Kidney (tissue), 14 donors: Measurements from ENCODE around the gene TMEM131L. TPM values are rescaled to one million over a fixed set of nuclear protein-coding genes. Genes with fewer than 3 reads are reported as not detected.

Experiments used
- DNase-seq, 5 donors: peaks; one replicate each; pipeline ENCODE4 v3.0.0-alpha.2; 2013 to 2020
- FAIRE-seq: peaks from 2 replicates; lab custom pipeline; 2012; peaks lifted over from hg19 to GRCh38; lab: Jason Lieb, UNC
- H3K27ac ChIP-seq, 2 donors: one replicate each; pipeline ENCODE4 v1.7.0; 2013; ENCODE audit warnings: low read depth in 2 of 2, low read length in 2 of 2, inconsistent platforms in 1 of 2
- H3K27me3 ChIP-seq: one replicate; pipeline ENCODE4 v1.7.1; 2013; ENCODE audit warnings: low read length, inconsistent platforms; ENCODE audit not compliant: control insufficient read depth, insufficient read depth
- H3K36me3 ChIP-seq, 3 donors: one replicate each; pipeline versions ENCODE4 v1.7.0 to v1.7.1; 2013; ENCODE audit warnings: low read length in 3 of 3, control low read depth in 1 of 3, inconsistent platforms in 1 of 3; ENCODE audit not compliant: insufficient read depth in 3 of 3, control insufficient read depth in 2 of 3
- H3K4me1 ChIP-seq, 3 donors: one replicate each; pipeline versions ENCODE4 v1.7.0 to v1.7.1; 2013; ENCODE audit warnings: low read length in 3 of 3, inconsistent platforms in 1 of 3, low read depth in 1 of 3; ENCODE audit not compliant: control insufficient read depth in 2 of 3, insufficient read depth in 2 of 3
- H3K4me3 ChIP-seq, 3 donors: one replicate each; pipeline versions ENCODE4 v1.7.0 to v1.8.1; 2013; ENCODE audit warnings: low read length in 3 of 3, control low read depth in 1 of 3, inconsistent platforms in 1 of 3
- H3K9ac ChIP-seq, 3 donors: one replicate each; pipeline versions ENCODE4 v1.7.0 to v1.7.1; 2013; ENCODE audit warnings: low read length in 3 of 3, control low read depth in 1 of 3, inconsistent platforms in 1 of 3
- H3K9me3 ChIP-seq, 3 donors: one replicate each; pipeline versions ENCODE4 v1.7.0 to v1.7.1; 2013; ENCODE audit warnings: low read length in 3 of 3, control low read depth in 1 of 3, inconsistent platforms in 1 of 3; ENCODE audit not compliant: control insufficient read depth in 2 of 3, insufficient read depth in 1 of 3
- CTCF ChIP-seq: IDR thresholded peaks from 3 replicates; pipeline ENCODE4 v1.5.1; 2012; ENCODE audit warnings: mild to moderate bottlenecking, moderate library complexity, borderline replicate concordance; ENCODE audit not compliant: insufficient read depth; ENCODE audit errors: extremely low read depth
- intact Hi-C: fragments of 100-400 bp; cut with DNase I; formaldehyde crosslinking; loops from one replicate; pipeline ENCODE4 v1.11.1; 2022
- polyA plus RNA-seq: library from polyadenylated mRNA; stranded (reverse); fragments of 350-450 nt; fragmentation: Illumina TruSeq; extraction: RNeasy Lipid Tissue Mini Kit (QIAGEN cat#74804); gene quantifications from one replicate; pipeline ENCODE4 v1.2.3, GENCODE V29; 2014; ENCODE audit warnings: low read depth, low replicate concordance; ENCODE audit not compliant: insufficient read depth
- total RNA-seq: library from RNA; stranded (reverse); fragmentation: NEBNext Ultra II Directional; extraction: Animal tissue kit (Norgen Biotek cat#: 25700); gene quantifications from one replicate; pipeline ENCODE4 v1.2.1, GENCODE V29; 2021
- donor health status: control.
- donor health status: control.
- donor health status: control.
- donor health status: control.
- donor health status: control.
- donor health status: DM: yes; HTN: yes; CAD: no.
- donor health status: Normal renal cell carcinoma (clear cell type).

TMEM131L gene
- total and polyA plus RNA-seq, 2 donors from 2014 or later = 3.0 to 17.0 TPM

GRCh38 chr4:153488006-153488891 is 22.1 kb downstream of the TMEM131L start:
- Histone ChIP-seq H3K4me3 (peak overlapping the region in 1 of 3 donors; percentile 33), H3K36me3 (no peaks in the 10 kb centered on the region), H3K27ac (peak overlapping the region; percentile 58 to 61), H3K4me1 (peaks cover 0 to 16% (median under 1%) of the 10 kb centered on the region in 3 donors), H3K9me3 (no peaks in the 10 kb centered on the region), H3K9ac (peak overlapping the region in 1 of 3 donors; percentile 22), H3K27me3 (no peaks in the 10 kb centered on the region)
- peak in 3 of 5 donors; percentile 47 to 80 (median 47) for DNase-seq
- TF ChIP-seq CTCF = no peak
- FAIRE-seq = no peak
- intact Hi-C loops = no loop called here

GRCh38 chr4:153489856-153490558 is 23.8 kb downstream of the TMEM131L start:
- Histone ChIP-seq H3K27ac (no peak overlapping the region), H3K4me1 (peaks cover 0 to 16% (median 0%) of the 10 kb centered on the region in 3 donors), H3K4me3 (no peak overlapping the region)

GRCh38 chr4:153490985-153491483 is 24.9 kb downstream of the TMEM131L start:
- Histone ChIP-seq H3K27ac (no peak overlapping the region), H3K4me1 (peaks cover 0 to 16% (median 0%) of the 10 kb centered on the region in 3 donors), H3K27me3 (no peaks in the 10 kb centered on the region), H3K36me3 (no peaks in the 10 kb centered on the region), H3K9me3 (no peaks in the 10 kb centered on the region), H3K9ac (no peak overlapping the region), H3K4me3 (no peak overlapping the region)
- intact Hi-C loops = no loop called here
- DNase-seq (no peak), FAIRE-seq (no peak)
- no peak for TF ChIP-seq CTCF

More at GRCh38 chr4:153489856-153490558, 23.8 kb downstream of the TMEM131L start:
- Histone ChIP-seq H3K9ac (no peak overlapping the region), H3K27me3 (no peaks in the 10 kb centered on the region), H3K36me3 (no peaks in the 10 kb centered on the region), H3K9me3 (no peaks in the 10 kb centered on the region)
- intact Hi-C loops = no loop called here
- no peak for TF ChIP-seq CTCF
- DNase-seq (no peak), FAIRE-seq (no peak)
